K562 (cell line): ENCODE measurements around the gene UQCRHL. TPM values are rescaled to one million over a fixed set of nuclear protein-coding genes. Genes with fewer than 3 reads are reported as not detected.

ENCODE experiments used
- BRD4 ChIP-seq: fragments of 200-600 bp; sonication (generic); IDR thresholded peaks from 2 replicates; pipeline ENCODE4 v1.6.1; 2017; ENCODE audit warnings: inconsistent platforms
- KDM1A ChIP-seq, 2 experiments: fragments of 450-650 bp; IDR thresholded peaks; 2 replicates each; pipeline ENCODE4 v1.6.1; 2016; ENCODE audit warnings: mild to moderate bottlenecking in 2 of 2
- NCOA2 ChIP-seq, 2 experiments: fragments of 450-650 bp; IDR thresholded peaks; 2 replicates each; pipeline ENCODE4 v1.6.1; 2018; ENCODE audit warnings: mild to moderate bottlenecking in 2 of 2, moderate library complexity in 1 of 2; ENCODE audit not compliant: partially characterized antibody in 2 of 2
- PHB ChIP-seq: fragments of 250-450 bp; sonication (Bioruptor Pico); IDR thresholded peaks from 2 replicates; pipeline ENCODE4 v1.5.0; 2021
- SAP30 ChIP-seq: fragments of 200-600 bp; sonication (generic); IDR thresholded peaks from 2 replicates; pipeline ENCODE4 v1.6.1; 2012; ENCODE audit warnings: borderline replicate concordance, low read depth, mild to moderate bottlenecking, moderate library complexity, low read length, control low read depth, inconsistent platforms; ENCODE audit not compliant: insufficient read depth, poor library complexity, severe bottlenecking
- SPI1 ChIP-seq: IDR thresholded peaks from 2 replicates; pipeline ENCODE4 v1.6.1; 2011; ENCODE audit warnings: low read depth, low read length, control low read depth, borderline replicate concordance
- ZNF347 ChIP-seq: fragments of 450-650 bp; formaldehyde crosslinking; IDR thresholded peaks from 2 replicates; pipeline ENCODE4 v1.4.0; 2020; ENCODE audit warnings: low read depth, mild to moderate bottlenecking, moderate library complexity
- ZNF586 ChIP-seq: fragments of 450-650 bp; formaldehyde crosslinking; conservative IDR thresholded peaks from 2 replicates; pipeline ENCODE4 v1.4.0; 2020; ENCODE audit warnings: mild to moderate bottlenecking, moderate library complexity
- ZNF778 ChIP-seq: fragments of 450-650 bp; formaldehyde crosslinking; IDR thresholded peaks from 2 replicates; pipeline ENCODE4 v1.4.0; 2020; ENCODE audit warnings: mild to moderate bottlenecking, moderate library complexity
- polyA plus RNA-seq, 8 experiments: library from polyadenylated mRNA; depleted of rRNA in 4 of 8; stranded (reverse) in 5 of 8; unstranded in 3 of 8; fragments of >200 nt; fragmentation: Nextera tagmentation in 2 of 8; fragmentation: Illumina TruSeq in 1 of 8; extraction: Ambion mirVana in 2 of 8; extraction: Trizol in 1 of 8; gene quantifications; 2 replicates each; pipeline versions ENCODE4 v1.2.1 to v1.2.3, GENCODE V29; 2011 to 2014; ENCODE audit warnings: inconsistent platforms in 1 of 8, missing spikeins in 1 of 8
- total RNA-seq, 7 experiments: library from RNA; depleted of rRNA in 6 of 7; stranded (reverse); fragments of >200 nt in 6 of 7; fragmentation: Illumina TruSeq in 2 of 7; extraction: Trizol in 2 of 7; gene quantifications; 2 replicates each; pipeline versions ENCODE4 v1.2.1 to v1.2.3, GENCODE V29; 2011 to 2021; ENCODE audit warnings: low replicate concordance in 1 of 7
- TF ChIP-seq, protein P1 (sequence below): fragments of 250-450 bp; sonication (Bioruptor Pico); IDR thresholded peaks from 2 replicates; pipeline ENCODE4 v1.9.0; 2021; ENCODE audit warnings: mild to moderate bottlenecking, inconsistent platforms
- TF ChIP-seq, protein P2 (sequence below): fragments of 250-450 bp; sonication (Bioruptor Pico); IDR thresholded peaks from 2 replicates; pipeline ENCODE4 v1.5.0; 2021; ENCODE audit warnings: mild to moderate bottlenecking, moderate library complexity
- TF ChIP-seq, protein P3 (sequence below): fragments of 250-450 bp; sonication (Bioruptor Pico); IDR thresholded peaks from 2 replicates; pipeline ENCODE4 v1.4.0; 2020; ENCODE audit warnings: mild to moderate bottlenecking, moderate library complexity

Gene UQCRHL
- total and polyA plus RNA-seq, 9 of the 15 experiments (the other 6 are each of a cell fraction or from before 2014, with no cell fraction given): 5.1 to 41.3 (median 21.8) TPM

DNA sequence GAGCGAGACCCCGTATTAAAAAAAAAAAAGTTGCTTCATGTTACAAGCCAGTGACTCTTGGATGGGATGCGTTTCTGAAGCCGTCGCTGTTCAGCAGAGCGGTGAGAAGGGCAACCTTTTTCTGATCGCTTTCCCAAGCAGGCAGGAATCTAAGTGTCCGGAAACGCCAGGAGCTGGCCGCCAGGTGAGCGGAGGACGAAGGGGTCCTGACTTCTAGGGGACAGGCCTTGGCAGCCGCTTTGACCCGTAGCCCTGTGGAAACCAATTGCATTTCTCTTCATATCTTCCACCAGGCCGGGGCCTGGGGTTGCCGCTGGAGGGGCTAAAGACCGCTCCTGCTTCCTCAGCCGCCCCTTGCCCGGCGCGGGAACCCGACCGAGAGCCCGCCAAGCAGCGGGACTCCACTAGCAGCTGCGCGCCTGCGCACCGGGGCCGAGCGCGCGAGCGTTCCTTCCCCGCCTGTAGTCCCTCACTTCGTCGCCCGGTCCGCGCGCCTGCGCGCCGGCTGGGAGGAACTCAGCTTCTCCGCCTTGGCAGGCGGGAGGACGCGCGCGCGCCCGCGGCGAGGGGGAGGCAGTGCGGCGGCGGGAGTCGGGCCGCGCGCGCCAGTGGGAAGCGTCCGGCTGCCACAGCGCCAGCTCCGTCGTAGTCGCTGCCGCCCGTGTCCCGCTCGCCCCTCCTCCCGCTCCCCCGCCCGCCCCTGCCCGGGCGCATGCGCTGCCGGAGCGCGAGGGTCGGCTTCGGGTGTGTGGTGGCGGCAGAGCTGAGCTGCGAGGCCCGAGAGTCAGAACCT is 39.8 kb upstream of the UQCRHL start, which contains the start of gene SPEN (continued):
- TF ChIP-seq, protein P1, sequence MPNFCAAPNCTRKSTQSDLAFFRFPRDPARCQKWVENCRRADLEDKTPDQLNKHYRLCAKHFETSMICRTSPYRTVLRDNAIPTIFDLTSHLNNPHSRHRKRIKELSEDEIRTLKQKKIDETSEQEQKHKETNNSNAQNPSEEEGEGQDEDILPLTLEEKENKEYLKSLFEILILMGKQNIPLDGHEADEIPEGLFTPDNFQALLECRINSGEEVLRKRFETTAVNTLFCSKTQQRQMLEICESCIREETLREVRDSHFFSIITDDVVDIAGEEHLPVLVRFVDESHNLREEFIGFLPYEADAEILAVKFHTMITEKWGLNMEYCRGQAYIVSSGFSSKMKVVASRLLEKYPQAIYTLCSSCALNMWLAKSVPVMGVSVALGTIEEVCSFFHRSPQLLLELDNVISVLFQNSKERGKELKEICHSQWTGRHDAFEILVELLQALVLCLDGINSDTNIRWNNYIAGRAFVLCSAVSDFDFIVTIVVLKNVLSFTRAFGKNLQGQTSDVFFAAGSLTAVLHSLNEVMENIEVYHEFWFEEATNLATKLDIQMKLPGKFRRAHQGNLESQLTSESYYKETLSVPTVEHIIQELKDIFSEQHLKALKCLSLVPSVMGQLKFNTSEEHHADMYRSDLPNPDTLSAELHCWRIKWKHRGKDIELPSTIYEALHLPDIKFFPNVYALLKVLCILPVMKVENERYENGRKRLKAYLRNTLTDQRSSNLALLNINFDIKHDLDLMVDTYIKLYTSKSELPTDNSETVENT (CRISPR knock-in tag): peak; percentile 93
- TF ChIP-seq, protein P2, sequence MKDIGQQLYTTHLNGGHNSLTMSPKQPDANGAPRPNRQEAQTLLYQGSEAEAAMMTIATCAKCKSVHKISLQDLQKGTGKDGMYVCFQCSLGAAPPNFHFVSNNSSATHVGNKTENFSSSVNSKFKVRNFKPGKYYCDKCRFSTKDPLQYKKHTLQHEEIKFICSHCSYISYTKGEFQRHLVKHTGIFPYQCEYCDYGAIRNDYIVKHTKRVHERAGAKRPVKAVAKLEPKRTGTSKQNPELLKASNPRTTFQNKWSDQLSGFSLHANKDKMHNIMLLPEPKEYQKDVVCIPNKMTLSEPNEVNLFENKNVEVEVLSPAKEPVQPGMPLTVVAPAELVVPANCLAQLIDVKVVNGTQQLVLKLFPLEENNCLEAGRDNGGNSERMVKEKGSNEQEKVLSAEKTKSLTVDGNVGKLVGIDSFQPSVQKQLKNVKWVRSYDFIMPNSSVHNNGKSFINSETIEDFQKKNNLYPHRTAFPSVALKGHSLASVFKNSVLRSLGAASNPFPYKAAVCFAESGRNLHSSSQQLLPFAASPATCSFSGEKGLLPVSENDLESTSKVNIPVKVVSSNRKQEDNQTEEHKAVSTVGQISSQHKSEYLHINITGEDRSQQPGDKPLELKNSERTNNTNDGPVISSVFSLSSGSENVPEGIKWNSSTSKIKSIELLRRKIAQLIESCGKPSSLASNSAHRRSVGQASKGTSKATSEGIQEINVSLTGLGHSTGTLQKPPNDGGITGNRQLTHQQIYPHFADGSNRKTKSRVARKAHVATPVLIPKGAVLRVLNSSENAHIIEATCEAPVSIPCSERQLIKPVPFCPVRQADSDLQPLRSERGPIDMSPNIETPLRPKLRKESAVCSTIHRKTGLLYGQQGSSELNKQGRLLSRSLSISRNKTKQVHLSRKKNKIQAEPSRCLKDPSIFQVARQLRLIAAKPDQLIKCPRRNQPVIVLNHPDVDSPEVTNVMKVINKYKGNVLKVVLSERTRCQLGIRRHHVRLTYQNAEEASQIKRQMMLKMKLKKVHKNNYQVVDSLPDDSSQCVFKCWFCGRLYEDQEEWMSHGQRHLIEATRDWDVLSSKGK: no peak
- TF ChIP-seq SPI1 (peak; percentile 91), SAP30 (no peak), NCOA2 (IDR thresholded peaks at IDR 0.05; ENCODE audit: partially characterized antibody in 2 of 2) (no peak), KDM1A (IDR thresholded peaks at IDR 0.05) (no peak), ZNF586 (CRISPR knock-in tag) (no peak; the same call in 1 of the 2 replicates), BRD4 (no peak; the same call in 1 of the 2 replicates), ZNF778 (no peak), ZNF347 (CRISPR knock-in tag) (peak; percentile 29; the same call in 1 of the 2 replicates), PHB (CRISPR knock-in tag) (peak; percentile 76; the same call in 1 of the 2 replicates)
- TF ChIP-seq, protein P3, sequence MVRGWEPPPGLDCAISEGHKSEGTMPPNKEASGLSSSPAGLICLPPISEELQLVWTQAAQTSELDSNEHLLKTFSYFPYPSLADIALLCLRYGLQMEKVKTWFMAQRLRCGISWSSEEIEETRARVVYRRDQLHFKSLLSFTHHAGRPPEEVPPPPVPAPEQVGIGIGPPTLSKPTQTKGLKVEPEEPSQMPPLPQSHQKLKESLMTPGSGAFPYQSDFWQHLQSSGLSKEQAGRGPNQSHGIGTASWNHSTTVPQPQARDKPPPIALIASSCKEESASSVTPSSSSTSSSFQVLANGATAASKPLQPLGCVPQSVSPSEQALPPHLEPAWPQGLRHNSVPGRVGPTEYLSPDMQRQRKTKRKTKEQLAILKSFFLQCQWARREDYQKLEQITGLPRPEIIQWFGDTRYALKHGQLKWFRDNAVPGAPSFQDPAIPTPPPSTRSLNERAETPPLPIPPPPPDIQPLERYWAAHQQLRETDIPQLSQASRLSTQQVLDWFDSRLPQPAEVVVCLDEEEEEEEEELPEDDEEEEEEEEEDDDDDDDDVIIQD (CRISPR knock-in tag): 0 out of 2 replicates have a peak, but pooled peaks have one; percentile 67
